GM18508 (cell line): Measurements from ENCODE around the gene RPL35A.
"Not testable (repeated sequence)": the region's sequence is repeated elsewhere in the genome, so short reads cannot be mapped to it uniquely, and the experiment has no call there.

ENCODE experiments used
- ATAC-seq: cut with Tn5 transposase; IDR thresholded peaks from one replicate; pipeline ENCODE4 v1.9.1; 2021; ENCODE audit warnings: moderate number of reproducible peaks; ENCODE audit not compliant: insufficient read depth, unreplicated experiment

RPL35A gene

GRCh38 chr3:197951392-197951990 lies 1.5 kb downstream of the RPL35A start:
- no peak for ATAC-seq

- no peak for ATAC-seq
These were observed 2.5 kb downstream of the RPL35A start for GRCh38 chr3:197952440-197952839.

GRCh38 chr3:197953325-197953724 lies 3.3 kb downstream of the RPL35A start:
- ATAC-seq, result no peak

DNA sequence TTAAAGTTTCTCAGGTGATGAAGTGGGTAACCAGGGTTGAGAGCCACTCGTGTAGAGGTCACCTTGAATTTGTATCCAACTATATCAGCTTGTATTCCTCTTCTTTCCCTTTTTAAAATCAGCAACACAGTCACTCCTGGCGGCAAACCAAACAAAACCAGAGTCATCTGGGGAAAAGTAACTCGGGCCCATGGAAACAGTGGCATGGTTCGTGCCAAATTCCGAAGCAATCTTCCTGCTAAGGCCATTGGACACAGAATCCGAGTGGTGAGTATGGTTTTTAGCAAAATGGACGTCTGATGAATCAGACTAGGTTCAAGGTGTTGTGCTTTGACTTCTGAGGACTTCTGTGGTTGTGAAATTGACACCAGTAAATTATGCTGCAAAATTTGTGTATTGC lies 3.9 kb downstream of the RPL35A start:
- ATAC-seq, result no peak

- no peak for ATAC-seq
These were observed 6.0 kb downstream of the RPL35A start for GRCh38 chr3:197955892-197956477.

- no peak for ATAC-seq
These were observed 6.6 kb downstream of the RPL35A start for GRCh38 chr3:197956626-197956988.

GRCh38 chr3:197957790-197958133 lies 7.8 kb downstream of the RPL35A start:
- no peak for ATAC-seq

- no peak for ATAC-seq
These were observed 8.4 kb downstream of the RPL35A start for GRCh38 chr3:197958346-197958745.

- not testable (repeated sequence) for ATAC-seq
These were observed 8.9 kb downstream of the RPL35A start for GRCh38 chr3:197958848-197959247.

- no peak for ATAC-seq
These were observed 9.5 kb downstream of the RPL35A start for GRCh38 chr3:197959500-197959890.

DNA sequence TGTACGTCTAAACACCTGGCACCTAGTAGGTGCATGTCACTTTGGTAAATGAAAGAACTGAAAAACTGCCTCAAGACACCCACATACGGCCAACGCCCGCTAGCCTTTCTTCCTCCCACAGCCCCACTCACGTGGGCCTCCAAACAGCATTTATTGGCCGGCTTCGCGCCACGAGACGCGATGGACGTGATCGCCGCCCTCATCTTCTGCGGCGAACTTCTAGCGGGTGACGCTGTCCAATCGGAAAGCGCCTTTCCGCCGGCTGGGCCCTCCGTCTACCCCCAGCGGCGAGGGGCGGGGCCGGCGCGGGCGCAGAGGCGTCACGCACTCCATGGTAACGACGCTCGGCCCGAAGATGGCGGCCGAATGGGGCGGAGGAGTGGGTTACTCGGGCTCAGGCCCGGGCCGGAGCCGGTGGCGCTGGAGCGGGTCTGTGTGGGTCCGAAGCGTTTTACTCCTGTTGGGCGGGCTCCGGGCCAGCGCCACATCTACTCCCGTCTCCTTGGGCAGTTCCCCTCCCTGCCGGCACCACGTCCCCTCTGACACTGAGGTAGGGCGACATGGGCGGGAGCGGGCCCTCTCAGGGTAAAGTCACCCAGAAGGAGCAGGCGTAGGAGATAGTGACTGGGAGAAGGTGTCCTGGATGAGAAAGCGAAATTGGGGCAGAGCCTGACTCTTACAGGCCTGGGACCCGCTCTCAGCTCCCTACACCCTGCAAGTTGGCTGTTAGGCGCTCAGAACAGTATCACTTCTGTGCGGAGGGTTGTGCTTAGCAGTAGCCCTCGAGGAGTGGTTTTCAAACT lies 10.1 kb downstream of the RPL35A start, which contains the start of gene LMLN:
Gene LMLN (plus strand): TSS at position 327 of the 803 bp plus-strand sequence. CDS start 29 bp downstream, at position 356.
- ATAC-seq, result peak; percentile 95

DNA sequence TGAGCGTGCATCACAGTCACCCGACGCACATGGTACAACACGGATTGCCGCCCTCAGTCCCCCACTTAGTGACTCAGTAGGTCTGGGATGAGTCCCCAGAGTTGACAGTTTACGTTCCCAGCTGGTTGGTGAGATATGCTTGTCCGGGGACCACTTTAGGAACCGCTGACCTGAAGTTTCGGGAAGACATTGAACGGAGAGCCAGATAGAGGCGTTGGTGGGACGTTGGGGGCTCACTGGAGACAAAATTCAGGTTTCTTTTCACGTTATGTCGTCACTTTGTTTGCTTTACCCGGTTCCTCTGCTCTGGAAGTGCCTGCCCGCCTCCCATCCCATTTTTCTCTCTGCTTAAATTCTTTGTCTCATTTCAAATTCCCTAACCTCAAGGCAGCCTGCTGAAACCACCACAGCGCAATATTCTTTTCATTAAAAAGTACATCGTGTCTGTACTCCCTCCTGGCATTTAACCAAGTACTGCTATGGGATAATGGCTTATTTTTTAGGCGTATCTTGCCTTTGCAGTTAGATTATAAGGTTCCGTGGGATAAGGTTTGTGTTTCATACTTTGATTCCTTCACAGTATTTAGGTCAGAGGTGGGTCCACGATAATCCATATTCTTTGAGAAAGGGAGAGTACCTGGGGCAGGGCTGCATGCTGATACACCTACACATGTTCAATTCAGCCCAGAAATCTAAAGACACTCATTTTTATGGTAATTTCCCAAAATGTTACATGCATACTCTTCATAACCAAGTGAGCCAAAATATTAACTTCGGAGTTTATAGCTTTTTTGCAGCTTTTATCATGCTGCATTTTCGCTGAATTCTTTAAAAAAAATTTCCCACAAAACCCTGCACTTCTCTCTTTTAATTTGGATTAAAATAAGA lies 10.9 kb downstream of the RPL35A start:
- ATAC-seq, result no peak

DNA sequence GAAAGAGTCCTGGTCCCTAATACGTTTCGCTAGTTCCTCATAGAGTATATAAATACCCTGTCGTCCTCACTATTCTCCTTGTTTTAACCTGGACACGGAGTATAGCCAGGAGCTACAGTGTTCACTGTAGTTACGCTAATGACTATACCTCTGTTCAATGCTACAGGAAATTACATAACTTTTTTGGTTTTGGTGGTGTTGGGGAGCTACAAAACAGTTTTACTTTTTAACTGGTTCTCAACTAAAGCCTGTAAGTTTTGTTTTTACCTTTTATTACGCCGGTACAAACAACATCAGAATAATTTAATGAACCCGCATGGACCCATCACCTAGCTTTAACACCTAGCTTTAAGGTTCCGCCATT lies 11.6 kb downstream of the RPL35A start:
- no peak for ATAC-seq

GRCh38 chr3:197963019-197963637 lies 13.1 kb downstream of the RPL35A start:
- ATAC-seq, result no peak

- ATAC-seq, result not testable (repeated sequence)
These were observed 17.5 kb downstream of the RPL35A start for GRCh38 chr3:197967337-197967989.

DNA sequence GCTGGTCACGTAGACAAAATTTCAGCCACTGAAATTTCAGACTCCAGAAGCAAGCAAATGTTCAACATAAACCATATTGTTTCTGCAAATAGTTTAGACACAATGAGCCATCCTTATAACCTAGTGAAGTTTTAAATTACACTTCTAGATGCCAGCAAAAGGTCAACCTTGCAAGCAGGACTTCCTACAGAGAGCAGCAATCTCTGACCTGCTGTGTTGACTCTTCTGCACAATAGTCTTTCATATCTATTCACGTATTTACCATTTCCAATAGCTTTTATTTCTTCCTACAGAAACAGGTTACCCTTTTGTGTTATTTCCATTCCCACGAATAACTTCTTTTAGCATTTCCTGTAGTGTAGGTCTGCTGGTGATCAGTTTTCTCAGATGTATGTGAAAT lies 20.6 kb downstream of the RPL35A start:
- no peak for ATAC-seq

DNA sequence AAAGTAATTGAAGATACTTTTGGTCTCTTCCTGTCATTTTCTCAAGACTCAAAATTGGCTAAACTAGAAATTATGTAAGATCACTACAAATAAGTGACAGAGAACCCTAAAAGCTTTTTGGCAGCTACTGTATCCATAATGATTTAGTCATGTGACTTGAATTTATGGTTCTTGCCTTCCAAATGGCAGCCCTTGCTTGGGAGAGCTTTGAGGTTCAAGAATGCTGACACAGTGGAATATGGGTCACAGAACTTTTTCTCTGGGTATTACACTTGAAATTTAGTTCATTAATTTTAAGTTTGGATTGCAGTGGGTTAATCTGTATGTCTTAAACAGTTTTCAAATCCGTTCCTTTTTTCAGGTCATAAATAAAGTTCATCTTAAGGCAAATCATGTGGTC lies 24.0 kb downstream of the RPL35A start:
- no peak for ATAC-seq

DNA sequence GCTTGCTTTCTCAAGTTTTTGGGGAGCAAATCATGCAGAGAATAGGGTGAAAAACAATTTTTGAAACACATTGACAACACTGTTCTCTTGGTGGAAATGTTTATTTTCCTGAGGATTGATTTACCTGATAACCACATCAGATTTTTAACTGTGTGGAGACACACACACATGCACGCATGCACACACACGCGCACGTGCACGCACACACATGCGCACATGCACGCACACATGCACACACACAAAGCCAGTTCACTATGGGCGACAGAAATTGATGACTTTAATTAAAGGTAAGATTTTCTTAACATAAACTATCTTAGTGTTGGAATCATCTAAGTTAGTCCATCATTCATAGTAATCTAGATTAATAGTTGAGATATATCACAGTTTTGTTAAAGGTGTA lies 25.3 kb downstream of the RPL35A start:
- ATAC-seq, result no peak

DNA sequence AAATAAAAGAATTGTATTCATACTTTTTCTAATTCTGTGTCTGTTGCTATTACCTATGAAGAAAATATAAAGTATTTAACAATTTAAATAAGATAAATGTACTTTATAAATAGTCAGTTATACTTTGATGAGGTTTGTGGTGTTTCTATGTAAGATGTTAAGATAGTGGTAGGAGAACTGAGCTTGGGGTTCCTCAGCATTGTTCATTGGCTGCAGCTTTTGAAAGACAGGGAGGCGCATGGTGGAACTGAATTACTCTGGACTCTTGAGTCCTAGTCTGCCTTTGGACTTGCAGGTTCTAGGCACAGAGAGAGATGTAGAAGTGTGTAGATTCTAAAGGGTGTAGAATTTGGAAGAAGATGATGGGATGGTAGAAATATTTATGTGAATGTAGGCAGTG lies 33.1 kb downstream of the RPL35A start:
- no peak for ATAC-seq

DNA sequence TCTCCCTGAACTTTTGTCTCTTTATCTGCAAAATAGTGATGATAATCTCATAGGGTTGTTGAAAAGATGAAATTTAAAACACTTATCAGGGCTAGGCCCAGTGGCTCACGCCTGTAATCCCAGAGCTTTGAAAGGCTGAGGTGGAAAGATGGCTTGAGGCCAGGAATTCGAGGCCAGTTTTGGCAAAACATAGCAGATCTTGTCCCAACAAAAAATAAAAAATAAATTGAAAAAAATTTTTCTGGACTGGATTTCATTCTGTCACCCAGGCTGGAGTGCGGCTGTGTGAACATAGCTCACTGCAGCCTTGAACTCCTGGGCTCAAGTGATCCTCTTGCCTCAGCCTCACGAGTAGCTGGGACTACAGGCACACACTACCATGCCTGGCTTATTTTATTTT lies 39.7 kb downstream of the RPL35A start:
- no peak for ATAC-seq
